GM21515 (cell line): ENCODE data around the gene DNM3.

Experiments
- ATAC-seq: cut with Tn5 transposase; IDR thresholded peaks from one replicate; pipeline ENCODE4 v1.9.1; 2021; ENCODE audit not compliant: unreplicated experiment

DNM3 gene

GRCh38 chr1:171817511-171818265, 23.6 kb upstream of the DNM3 start:
- no peak for ATAC-seq

- no peak for ATAC-seq
These were observed 21.4 kb upstream of the DNM3 start for GRCh38 chr1:171819946-171820345.

- ATAC-seq: no peak
These were observed 14.3 kb upstream of the DNM3 start for GRCh38 chr1:171826973-171827372.

- no peak for ATAC-seq
These were observed 12.5 kb upstream of the DNM3 start for GRCh38 chr1:171828794-171829193.

- no peak for ATAC-seq
These were observed 8.0 kb upstream of the DNM3 start for GRCh38 chr1:171833091-171833825.

- no peak for ATAC-seq
These were observed 6.5 kb upstream of the DNM3 start for GRCh38 chr1:171834821-171835220.

- ATAC-seq: no peak
These were observed 5.4 kb upstream of the DNM3 start for GRCh38 chr1:171835891-171836290.

- ATAC-seq: no peak
These were observed 848 bp downstream of the DNM3 start for GRCh38 chr1:171841931-171842761.

GRCh38 chr1:171844381-171844780, 3.1 kb downstream of the DNM3 start:
- no peak for ATAC-seq

GRCh38 chr1:171845998-171846397, 4.7 kb downstream of the DNM3 start:
- ATAC-seq: no peak

- ATAC-seq: no peak
These were observed 8.1 kb downstream of the DNM3 start for GRCh38 chr1:171849245-171849898.

GRCh38 chr1:171850651-171851350, 9.5 kb downstream of the DNM3 start:
- ATAC-seq: no peak

- no peak for ATAC-seq
These were observed 11.0 kb downstream of the DNM3 start for GRCh38 chr1:171852272-171852671.

- no peak for ATAC-seq
These were observed 14.1 kb downstream of the DNM3 start for GRCh38 chr1:171855381-171855780.

- no peak for ATAC-seq
These were observed 17.4 kb downstream of the DNM3 start for GRCh38 chr1:171858696-171859095.

GRCh38 chr1:171860696-171861095, 19.4 kb downstream of the DNM3 start:
- ATAC-seq: no peak

GRCh38 chr1:171863531-171863930, 22.2 kb downstream of the DNM3 start:
- ATAC-seq: no peak

- ATAC-seq: no peak
These were observed 23.0 kb downstream of the DNM3 start for GRCh38 chr1:171864308-171864707.

- ATAC-seq: no peak
These were observed 23.8 kb downstream of the DNM3 start for GRCh38 chr1:171865106-171865505.

- ATAC-seq: no peak
These were observed 25.9 kb downstream of the DNM3 start for GRCh38 chr1:171867236-171867635.
